GM19467 (cell line): ENCODE measurements around the gene SCAF4.
"Not testable (repeated sequence)": the region's sequence is repeated elsewhere in the genome, so short reads cannot be mapped to it uniquely, and the experiment has no call there.

Source experiments
- ATAC-seq: cut with Tn5 transposase; IDR thresholded peaks from one replicate; pipeline ENCODE4 v1.9.1; 2021; ENCODE audit warnings: mild to moderate bottlenecking, moderate library complexity; ENCODE audit not compliant: unreplicated experiment

The SCAF4 gene

GRCh38 chr21:31737586-31738397, 5.9 kb upstream of the SCAF4 start:
- not testable (repeated sequence) for ATAC-seq

- ATAC-seq: no peak
These were observed 3.6 kb upstream of the SCAF4 start for GRCh38 chr21:31735511-31735992.

GRCh38 chr21:31733551-31734149, 1.7 kb upstream of the SCAF4 start:
- ATAC-seq: no peak

GRCh38 chr21:31732597-31733550, 956 bp upstream of the SCAF4 start:
- no peak for ATAC-seq

GRCh38 chr21:31731056-31731856, 662 bp downstream of the SCAF4 start:
- ATAC-seq: peak; percentile 2

- ATAC-seq: no peak
These were observed 1.2 kb downstream of the SCAF4 start for GRCh38 chr21:31730712-31731055.

- no peak for ATAC-seq
These were observed 2.1 kb downstream of the SCAF4 start for GRCh38 chr21:31729622-31730343.

- ATAC-seq: no peak
These were observed 3.0 kb downstream of the SCAF4 start for GRCh38 chr21:31728952-31729351.

- ATAC-seq: no peak
These were observed 3.7 kb downstream of the SCAF4 start for GRCh38 chr21:31728191-31728590.

- ATAC-seq: no peak
These were observed 4.7 kb downstream of the SCAF4 start for GRCh38 chr21:31727181-31727580.

GRCh38 chr21:31726407-31726806, 5.5 kb downstream of the SCAF4 start:
- no peak for ATAC-seq

- ATAC-seq: no peak
These were observed 6.6 kb downstream of the SCAF4 start for GRCh38 chr21:31725202-31725839.

GRCh38 chr21:31724552-31724951, 7.4 kb downstream of the SCAF4 start:
- no peak for ATAC-seq

GRCh38 chr21:31721381-31721780, 10.5 kb downstream of the SCAF4 start:
- ATAC-seq: no peak

GRCh38 chr21:31720739-31721138, 11.2 kb downstream of the SCAF4 start:
- no peak for ATAC-seq

- ATAC-seq: no peak
These were observed 11.6 kb downstream of the SCAF4 start for GRCh38 chr21:31720330-31720729.

- no peak for ATAC-seq
These were observed 15.8 kb downstream of the SCAF4 start for GRCh38 chr21:31716106-31716505.

GRCh38 chr21:31714741-31715365, 17.1 kb downstream of the SCAF4 start:
- no peak for ATAC-seq
